GM12878 (cell line): ENCODE measurements around the gene GRIN3A. TPM values are rescaled to one million over a fixed set of nuclear protein-coding genes. Genes with fewer than 3 reads are reported as not detected.

Source experiments
- ATAC-seq: fragments of 200-7000 bp; cut with Tn5 transposase; 3 replicates; pipeline ENCODE4 v1.9.1; 2020; ENCODE audit warnings: mild to moderate bottlenecking, moderate library complexity
- BruUV-seq: library from RNA; stranded (reverse); fragments of 400-500 nt; replicated peaks from 2 replicates; lab custom pipeline; 2021; lab: Mats Ljungman, UMichigan
- CTCF ChIA-PET: fragments of 300-600 bp; sonication (Branson Sonifier 250); formaldehyde crosslinking; extraction: SDS; loops from one replicate; lab custom pipeline; 2021; ENCODE audit warnings: inconsistent platforms; lab: Yijun Ruan, JAX
- POLR2A ChIA-PET: fragments of 350-600 bp; formaldehyde crosslinking; extraction: SDS; loops from one replicate; lab custom pipeline; 2021; ENCODE audit warnings: inconsistent platforms; lab: Charles Lee
- RAD21 ChIA-PET: fragments of 300-600 bp; sonication (Branson Sonifier 250); formaldehyde crosslinking; loops from one replicate; lab custom pipeline; 2023; ENCODE audit warnings: antibody characterized with exemption; ENCODE audit not compliant: unreplicated experiment; lab: Charles Lee
- SMC1A ChIA-PET: fragments of 300-600 bp; sonication (Branson Sonifier 250); formaldehyde crosslinking; loops from one replicate; lab custom pipeline; 2023; ENCODE audit not compliant: unreplicated experiment, uncharacterized antibody; lab: Charles Lee
- DNase-seq: peaks from one replicate; pipeline ENCODE4 v3.0.0-alpha.2; 2011; ENCODE audit warnings: low read depth, low spot score
- FAIRE-seq: peaks from 3 replicates; lab custom pipeline; 2011; peaks lifted over from hg19 to GRCh38; lab: Jason Lieb, UNC
- H2AFZ ChIP-seq: 2 replicates; pipeline ENCODE4 v1.6.0; 2011; ENCODE audit warnings: low read depth, low read length, control low read depth; ENCODE audit not compliant: control insufficient read depth
- H3K27ac ChIP-seq: 2 replicates; pipeline ENCODE4 v1.5.1; 2011; ENCODE audit warnings: control low read depth; ENCODE audit not compliant: control insufficient read depth, insufficient read depth
- H3K27me3 ChIP-seq, 2 experiments: replicated peaks in 1 of 2; 2 replicates each; pipeline versions ENCODE4 v1.6.0 to v1.6.1; 2011; ENCODE audit warnings: low read length in 1 of 2; ENCODE audit not compliant: control insufficient read depth in 2 of 2, insufficient read depth in 2 of 2
- H3K36me3 ChIP-seq, 2 experiments: 2 replicates each; pipeline ENCODE4 v1.5.1; 2011; ENCODE audit warnings: low read length in 1 of 2; ENCODE audit not compliant: control insufficient read depth in 2 of 2, insufficient read depth in 2 of 2
- H3K4me1 ChIP-seq: 2 replicates; pipeline ENCODE4 v1.6.1; 2011; ENCODE audit warnings: mild to moderate bottlenecking, low read length, moderate library complexity, mixed read lengths; ENCODE audit not compliant: control insufficient read depth, insufficient read depth
- H3K4me2 ChIP-seq: 2 replicates; pipeline ENCODE4 v1.6.0; 2011; ENCODE audit warnings: control low read depth; ENCODE audit not compliant: control insufficient read depth, insufficient read depth
- H3K4me3 ChIP-seq: fragments of 200-600 bp; sonication (generic); 2 replicates; pipeline ENCODE4 v1.5.1; 2016
- H3K79me2 ChIP-seq: 2 replicates; pipeline ENCODE4 v1.6.0; 2011; ENCODE audit warnings: low read length; ENCODE audit not compliant: control insufficient read depth, insufficient read depth
- H3K9ac ChIP-seq: 2 replicates; pipeline ENCODE4 v1.8.0; 2011; ENCODE audit warnings: low read length, control low read depth, mixed read lengths; ENCODE audit not compliant: control insufficient read depth, insufficient read depth
- H3K9me3 ChIP-seq: replicated peaks from 3 replicates; pipeline ENCODE4 v1.5.1; 2011; ENCODE audit warnings: mild to moderate bottlenecking, low read length; ENCODE audit not compliant: control insufficient read depth, insufficient read depth
- H4K20me1 ChIP-seq: 2 replicates; pipeline ENCODE4 v1.6.0; 2011; ENCODE audit not compliant: control insufficient read depth, insufficient read depth
- BMI1 ChIP-seq: fragments of 450-650 bp; IDR thresholded peaks from 2 replicates; pipeline ENCODE4 v1.6.1; 2016; ENCODE audit warnings: mild to moderate bottlenecking, moderate library complexity, borderline replicate concordance
- FOXK2 ChIP-seq: fragments of 450-650 bp; IDR thresholded peaks from 2 replicates; pipeline ENCODE4 v1.6.1; 2017; ENCODE audit warnings: mild to moderate bottlenecking, moderate library complexity
- JUND ChIP-seq: IDR thresholded peaks from 2 replicates; pipeline ENCODE4 v1.6.1; 2012; ENCODE audit warnings: low read depth, mild to moderate bottlenecking, low read length, improper control_type of control experiment, moderate library complexity
- MXI1 ChIP-seq: fragments of 150-350 bp; IDR thresholded peaks from 2 replicates; pipeline ENCODE4 v1.6.1; 2011; ENCODE audit warnings: low read depth, mild to moderate bottlenecking, inconsistent platforms, low read length, improper control_type of control experiment
- WGBS: methylation state at CpG from one replicate; pipeline ENCODE4 v1.1.6; 2016; ENCODE audit warnings: low lambda C conversion rate; ENCODE audit not compliant: insufficient replicate concordance, insufficient coverage; ENCODE audit errors: missing lambda C conversion rate; 5-methylcytosine and 5-hydroxymethylcytosine counted together
- in situ Hi-C: fragments of 300-500 bp; cut with MboI; formaldehyde crosslinking; loops from 9 replicates; pipeline ENCODE4 v1.14.3; 2018; ENCODE audit warnings: mixed read lengths
- intact Hi-C: fragments of 100-400 bp; cut with micrococcal nuclease; formaldehyde crosslinking; loops from one replicate; pipeline ENCODE4 v1.14.2; 2022; ENCODE audit not compliant: unreplicated experiment
- polyA plus RNA-seq, 11 experiments: library from polyadenylated mRNA; depleted of rRNA in 4 of 11; unstranded in 6 of 11; stranded (reverse) in 5 of 11; fragments of >200 nt; fragmentation: Nextera tagmentation in 4 of 11; fragmentation: Illumina TruSeq in 1 of 11; extraction: Ambion mirVana in 4 of 11; extraction: Trizol in 1 of 11; gene quantifications; 1 replicate in 1 of 11; 2 replicates in 10 of 11; pipeline versions ENCODE4 v1.2.1 to v1.2.3, GENCODE V29; 2011 to 2016; ENCODE audit warnings: inconsistent platforms in 2 of 11, missing spikeins in 2 of 11, low read depth in 1 of 11
- total RNA-seq, 4 experiments: library from RNA; depleted of rRNA in 3 of 4; stranded (reverse); fragments of >200 nt in 3 of 4; fragmentation: Illumina TruSeq in 1 of 4; extraction: Trizol in 1 of 4; gene quantifications; 2 replicates each; pipeline versions ENCODE4 v1.2.1 to v1.2.3, GENCODE V29; 2013 to 2021
- TF ChIP-seq, protein P1 (sequence below): IDR thresholded peaks from 2 replicates; pipeline ENCODE4 v1.6.1; 2012; ENCODE audit warnings: improper control_type of control experiment, low read depth, low read length; ENCODE audit not compliant: insufficient replicate concordance

Gene GRIN3A
- total and polyA plus RNA-seq, 10 of the 15 experiments (the other 5 are each of a cell fraction or from before 2014, with no cell fraction given) = 0.03 to 0.05 (median 0.04) TPM; not detected in 7

- no peaks in the 10 kb centered on the region for H3K4me1 ChIP-seq
- H3K9ac ChIP-seq = no peak overlapping the region
- no peaks in the 10 kb centered on the region for H3K9me3 ChIP-seq
- DNase-seq = no peak
- in situ Hi-C loops (no loop called here), intact Hi-C loops (no loop called here)
- no peaks in the 10 kb centered on the region for H3K27me3 ChIP-seq
- POLR2A ChIA-PET = no interaction called here
- no peak overlapping the region for H3K27ac ChIP-seq
- no peaks in the 10 kb centered on the region for H3K79me2 ChIP-seq
- no peak overlapping the region for H3K4me2 ChIP-seq
- no peak for TF ChIP-seq MXI1
- TF ChIP-seq BMI1 = no peak
- TF ChIP-seq JUND = no peak
- TF ChIP-seq, protein P1, sequence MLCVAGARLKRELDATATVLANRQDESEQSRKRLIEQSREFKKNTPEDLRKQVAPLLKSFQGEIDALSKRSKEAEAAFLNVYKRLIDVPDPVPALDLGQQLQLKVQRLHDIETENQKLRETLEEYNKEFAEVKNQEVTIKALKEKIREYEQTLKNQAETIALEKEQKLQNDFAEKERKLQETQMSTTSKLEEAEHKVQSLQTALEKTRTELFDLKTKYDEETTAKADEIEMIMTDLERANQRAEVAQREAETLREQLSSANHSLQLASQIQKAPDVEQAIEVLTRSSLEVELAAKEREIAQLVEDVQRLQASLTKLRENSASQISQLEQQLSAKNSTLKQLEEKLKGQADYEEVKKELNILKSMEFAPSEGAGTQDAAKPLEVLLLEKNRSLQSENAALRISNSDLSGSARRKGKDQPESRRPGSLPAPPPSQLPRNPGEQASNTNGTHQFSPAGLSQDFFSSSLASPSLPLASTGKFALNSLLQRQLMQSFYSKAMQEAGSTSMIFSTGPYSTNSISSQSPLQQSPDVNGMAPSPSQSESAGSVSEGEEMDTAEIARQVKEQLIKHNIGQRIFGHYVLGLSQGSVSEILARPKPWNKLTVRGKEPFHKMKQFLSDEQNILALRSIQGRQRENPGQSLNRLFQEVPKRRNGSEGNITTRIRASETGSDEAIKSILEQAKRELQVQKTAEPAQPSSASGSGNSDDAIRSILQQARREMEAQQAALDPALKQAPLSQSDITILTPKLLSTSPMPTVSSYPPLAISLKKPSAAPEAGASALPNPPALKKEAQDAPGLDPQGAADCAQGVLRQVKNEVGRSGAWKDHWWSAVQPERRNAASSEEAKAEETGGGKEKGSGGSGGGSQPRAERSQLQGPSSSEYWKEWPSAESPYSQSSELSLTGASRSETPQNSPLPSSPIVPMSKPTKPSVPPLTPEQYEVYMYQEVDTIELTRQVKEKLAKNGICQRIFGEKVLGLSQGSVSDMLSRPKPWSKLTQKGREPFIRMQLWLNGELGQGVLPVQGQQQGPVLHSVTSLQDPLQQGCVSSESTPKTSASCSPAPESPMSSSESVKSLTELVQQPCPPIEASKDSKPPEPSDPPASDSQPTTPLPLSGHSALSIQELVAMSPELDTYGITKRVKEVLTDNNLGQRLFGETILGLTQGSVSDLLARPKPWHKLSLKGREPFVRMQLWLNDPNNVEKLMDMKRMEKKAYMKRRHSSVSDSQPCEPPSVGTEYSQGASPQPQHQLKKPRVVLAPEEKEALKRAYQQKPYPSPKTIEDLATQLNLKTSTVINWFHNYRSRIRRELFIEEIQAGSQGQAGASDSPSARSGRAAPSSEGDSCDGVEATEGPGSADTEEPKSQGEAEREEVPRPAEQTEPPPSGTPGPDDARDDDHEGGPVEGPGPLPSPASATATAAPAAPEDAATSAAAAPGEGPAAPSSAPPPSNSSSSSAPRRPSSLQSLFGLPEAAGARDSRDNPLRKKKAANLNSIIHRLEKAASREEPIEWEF = no peak
- no peak for TF ChIP-seq FOXK2
- WGBS = 2% methylated on average over 2 of the region's 2 CpGs
- no peak overlapping the region for H3K4me3 ChIP-seq
- CTCF ChIA-PET = interaction anchor here (1.0 kb wide), 1 partner anchor 47 kb away, joined by 3 read pairs; no protein-coding TSS in a partner anchor
- H3K36me3 ChIP-seq = no peaks in the 10 kb centered on the region
- H2AFZ ChIP-seq = no peak overlapping the region
- SMC1A ChIA-PET = no interaction called here
- BruUV-seq = no TSS peak
- RAD21 ChIA-PET = no interaction called here
- no peak for FAIRE-seq
- no peak for ATAC-seq
- H4K20me1 ChIP-seq = no peaks in the 10 kb centered on the region
These were observed 20.0 kb upstream of the GRIN3A start for GRCh38 chr9:101758304-101758930.
